ENCODE results near the gene LRP6. TPM values are rescaled to one million over a fixed set of nuclear protein-coding genes. Genes with fewer than 3 reads are reported as not detected.

The LRP6 gene
- total RNA-seq, 2 experiments from 2014 or later, result 5.2 to 8.1 TPM

GRCh38 chr12:12224240-12224940, 42.5 kb downstream of the LRP6 start:
- Histone ChIP-seq H3K79me2 (ENCODE audit: insufficient read depth, low read depth, low read length) (no peaks in the 10 kb centered on the region), H3K27ac (ENCODE audit: low read depth, low read length, poor library complexity, severe bottlenecking) (no peak overlapping the region), H4K20me1 (ENCODE audit: insufficient read depth, low read length) (no peaks in the 10 kb centered on the region), H3K9me3 (ENCODE audit: low read length) (no peaks in the 10 kb centered on the region), H2AFZ (ENCODE audit: low read length) (no peak overlapping the region), H3K4me1 (ENCODE audit: insufficient read depth, low read length, poor library complexity, severe bottlenecking) (no peaks in the 10 kb centered on the region), H3K4me2 (ENCODE audit: low read length) (no peak overlapping the region), H3K4me3 (ENCODE audit: low read depth, low read length, poor library complexity, severe bottlenecking) (no peak overlapping the region), H3K9me2 (ENCODE audit: insufficient read depth, low read length) (no peaks in the 10 kb centered on the region), H3K36me3 (ENCODE audit: insufficient read depth, low read length) (no peaks in the 10 kb centered on the region)
- TF ChIP-seq EZH2phosphoT487 (IDR thresholded peaks at IDR 0.05; ENCODE audit: borderline replicate concordance, low read depth, low read length), result no peak
- TF ChIP-seq CTCF (conservative IDR thresholded peaks at IDR 0.05; ENCODE audit: low read length), result no peak
- intact Hi-C loops (cut with micrococcal nuclease; ENCODE audit: unreplicated experiment), result no loop called here
- BruUV-seq (replicated peaks), result no TSS peak
- CTCF ChIA-PET (ENCODE audit: unreplicated experiment), result no interaction called here
- POLR2A ChIA-PET, result no interaction called here
- DNase-seq (ENCODE audit: low spot score), result no peak

GRCh38 chr12:12221560-12221959, 45.3 kb downstream of the LRP6 start:
- H2AFZ ChIP-seq (ENCODE audit: low read length), result no peak overlapping the region
- H3K4me1 ChIP-seq (ENCODE audit: insufficient read depth, low read length, poor library complexity, severe bottlenecking), result peaks cover 5% of the 10 kb centered on the region
- H4K20me1 ChIP-seq (ENCODE audit: insufficient read depth, low read length), result no peaks in the 10 kb centered on the region
- H3K36me3 ChIP-seq (ENCODE audit: insufficient read depth, low read length), result no peaks in the 10 kb centered on the region
- no peak overlapping the region for H3K4me2 ChIP-seq (ENCODE audit: low read length)
- H3K9me2 ChIP-seq (ENCODE audit: insufficient read depth, low read length), result no peaks in the 10 kb centered on the region
- no TSS peak for BruUV-seq (replicated peaks)
- intact Hi-C loops (cut with micrococcal nuclease; ENCODE audit: unreplicated experiment), result no loop called here
- H3K79me2 ChIP-seq (ENCODE audit: insufficient read depth, low read depth, low read length), result no peaks in the 10 kb centered on the region
- no peak for TF ChIP-seq CTCF (conservative IDR thresholded peaks at IDR 0.05; ENCODE audit: low read length)
- no peak for TF ChIP-seq EZH2phosphoT487 (IDR thresholded peaks at IDR 0.05; ENCODE audit: borderline replicate concordance, low read depth, low read length)
- no peak overlapping the region for H3K4me3 ChIP-seq (ENCODE audit: low read depth, low read length, poor library complexity, severe bottlenecking)
- no peak for DNase-seq (ENCODE audit: low spot score)
- no peaks in the 10 kb centered on the region for H3K9me3 ChIP-seq (ENCODE audit: low read length)
- POLR2A ChIA-PET, result interaction anchor here (0.7 kb wide), 1 partner anchor 1622 kb away, joined by 3 read pairs; no protein-coding TSS in a partner anchor
- H3K27ac ChIP-seq (ENCODE audit: low read depth, low read length, poor library complexity, severe bottlenecking), result no peak overlapping the region
- CTCF ChIA-PET (ENCODE audit: unreplicated experiment), result no interaction called here

GRCh38 chr12:12219664-12220063, 47.2 kb downstream of the LRP6 start:
- Histone ChIP-seq H3K4me2 (ENCODE audit: low read length) (no peak overlapping the region), H3K36me3 (ENCODE audit: insufficient read depth, low read length) (no peaks in the 10 kb centered on the region), H3K27ac (ENCODE audit: low read depth, low read length, poor library complexity, severe bottlenecking) (no peak overlapping the region), H2AFZ (ENCODE audit: low read length) (no peak overlapping the region), H3K9me2 (ENCODE audit: insufficient read depth, low read length) (no peaks in the 10 kb centered on the region), H3K4me3 (ENCODE audit: low read depth, low read length, poor library complexity, severe bottlenecking) (no peak overlapping the region), H4K20me1 (ENCODE audit: insufficient read depth, low read length) (no peaks in the 10 kb centered on the region), H3K79me2 (ENCODE audit: insufficient read depth, low read depth, low read length) (no peaks in the 10 kb centered on the region), H3K4me1 (ENCODE audit: insufficient read depth, low read length, poor library complexity, severe bottlenecking) (peaks cover 10% of the 10 kb centered on the region), H3K9me3 (ENCODE audit: low read length) (no peaks in the 10 kb centered on the region)
- TF ChIP-seq CTCF (conservative IDR thresholded peaks at IDR 0.05; ENCODE audit: low read length), result no peak
- no peak for TF ChIP-seq EZH2phosphoT487 (IDR thresholded peaks at IDR 0.05; ENCODE audit: borderline replicate concordance, low read depth, low read length)
- POLR2A ChIA-PET, result no interaction called here
- CTCF ChIA-PET (ENCODE audit: unreplicated experiment), result no interaction called here
- no peak for DNase-seq (ENCODE audit: low spot score)
- BruUV-seq (replicated peaks), result no TSS peak
- intact Hi-C loops (cut with micrococcal nuclease; ENCODE audit: unreplicated experiment), result no loop called here
